HEK293T (cell line): ENCODE data around the gene RAP1GAP.

Source experiments
- CTCF ChIA-PET: fragments of 350-600 bp; formaldehyde crosslinking; extraction: SDS; loops from one replicate; lab custom pipeline; 2021; ENCODE audit warnings: antibody characterized with exemption, inconsistent platforms; lab: Yijun Ruan, JAX
- POLR2A ChIA-PET: fragments of 350-600 bp; formaldehyde crosslinking; extraction: SDS; loops from one replicate; lab custom pipeline; 2020; ENCODE audit warnings: antibody characterized with exemption, inconsistent platforms; lab: Yijun Ruan, JAX
- DNase-seq: peaks from one replicate; pipeline ENCODE4 v3.0.0; 2012; ENCODE audit warnings: mixed read lengths; ENCODE audit errors: extremely low spot score
- ARNT ChIP-seq: fragments of 450-650 bp; IDR thresholded peaks from 2 replicates; pipeline ENCODE4 v1.6.1; 2017; ENCODE audit warnings: mild to moderate bottlenecking
- BHLHE40 ChIP-seq: fragments of 450-650 bp; IDR thresholded peaks from 2 replicates; pipeline ENCODE4 v1.6.1; 2016; ENCODE audit warnings: mild to moderate bottlenecking, moderate library complexity, borderline replicate concordance
- CTBP1 ChIP-seq: fragments of 450-650 bp; IDR thresholded peaks from 2 replicates; pipeline ENCODE4 v1.6.1; 2016; ENCODE audit warnings: borderline replicate concordance
- ELF4 ChIP-seq: fragments of 450-650 bp; IDR thresholded peaks from 2 replicates; pipeline ENCODE4 v1.6.1; 2017; ENCODE audit warnings: antibody characterized with exemption
- FOXA1 ChIP-seq: fragments of 450-650 bp; IDR thresholded peaks from 2 replicates; pipeline ENCODE4 v1.6.1; 2016; ENCODE audit warnings: mild to moderate bottlenecking
- FOXK2 ChIP-seq: fragments of 450-650 bp; IDR thresholded peaks from 2 replicates; pipeline ENCODE4 v1.6.1; 2016; ENCODE audit warnings: mild to moderate bottlenecking
- FOXM1 ChIP-seq: fragments of 450-650 bp; IDR thresholded peaks from 2 replicates; pipeline ENCODE4 v1.6.1; 2017; ENCODE audit warnings: mild to moderate bottlenecking, borderline replicate concordance
- HDGF ChIP-seq: fragments of 450-650 bp; IDR thresholded peaks from 2 replicates; pipeline ENCODE4 v1.6.1; 2017; ENCODE audit warnings: antibody characterized with exemption, borderline replicate concordance
- L3MBTL2 ChIP-seq: fragments of 450-650 bp; conservative IDR thresholded peaks from 2 replicates; pipeline ENCODE4 v1.6.1; 2016; ENCODE audit warnings: mild to moderate bottlenecking
- LEF1 ChIP-seq: fragments of 450-650 bp; IDR thresholded peaks from 2 replicates; pipeline ENCODE4 v1.6.1; 2017; ENCODE audit warnings: mild to moderate bottlenecking, borderline replicate concordance
- NFRKB ChIP-seq: fragments of 450-650 bp; IDR thresholded peaks from 2 replicates; pipeline ENCODE4 v1.6.1; 2016; ENCODE audit warnings: mild to moderate bottlenecking, moderate library complexity
- PKNOX1 ChIP-seq: fragments of 450-650 bp; IDR thresholded peaks from 2 replicates; pipeline ENCODE4 v1.6.1; 2016
- SP1 ChIP-seq: fragments of 450-650 bp; IDR thresholded peaks from 2 replicates; pipeline ENCODE4 v1.6.1; 2017
- SUZ12 ChIP-seq: fragments of 450-650 bp; IDR thresholded peaks from 2 replicates; pipeline ENCODE4 v1.6.1; 2016; ENCODE audit warnings: mild to moderate bottlenecking
- TARDBP ChIP-seq: fragments of 450-650 bp; IDR thresholded peaks from 2 replicates; pipeline ENCODE4 v1.6.1; 2016
- ZNF384 ChIP-seq: fragments of 450-650 bp; IDR thresholded peaks from 2 replicates; pipeline ENCODE4 v1.6.1; 2016

The RAP1GAP gene

GRCh38 chr1:21659924-21660326 lies 9.2 kb downstream of the RAP1GAP start:
- no peak for DNase-seq
- CTCF ChIA-PET: no interaction called here
- TF ChIP-seq NFRKB (no peak), FOXM1 (no peak), ELF4 (no peak), SP1 (no peak), ZNF384 (no peak), LEF1 (no peak), FOXA1 (no peak), BHLHE40 (no peak), TARDBP (no peak), HDGF (no peak), CTBP1 (no peak), FOXK2 (no peak), L3MBTL2 (no peak), PKNOX1 (no peak), ARNT (no peak), SUZ12 (no peak)
- POLR2A ChIA-PET: interaction anchor here (1.5 kb wide), 1 partner anchor 874 kb away, joined by 3 read pairs; no protein-coding TSS in a partner anchor

- DNase-seq: peak; percentile 90
- CTCF ChIA-PET: interaction anchor here (0.7 to 1.7 kb wide), 5 partner anchors 10 to 300 kb away, joined by 3 to 6 read pairs (median 4); partner anchors contain the start of gene RAP1GAP
- POLR2A ChIA-PET: no interaction called here
- TF ChIP-seq ELF4 (no peak), CTBP1 (no peak), FOXM1 (no peak), PKNOX1 (no peak), ARNT (no peak), TARDBP (no peak), HDGF (no peak), SUZ12 (no peak), NFRKB (no peak), BHLHE40 (no peak), FOXK2 (no peak), LEF1 (no peak), FOXA1 (no peak), L3MBTL2 (no peak), ZNF384 (no peak)
These were observed 9.8 kb downstream of the RAP1GAP start for GRCh38 chr1:21659099-21659923.

GRCh38 chr1:21657456-21658190 lies 11.5 kb downstream of the RAP1GAP start:
- TF ChIP-seq FOXM1 (no peak), SP1 (no peak), TARDBP (no peak), FOXK2 (no peak), CTBP1 (no peak), NFRKB (no peak)
- ChIA-PET POLR2A (no interaction called here), CTCF (interaction anchor here (1.7 kb wide), 1 partner anchor 18 kb away, joined by 6 read pairs; no protein-coding TSS in a partner anchor)
- DNase-seq: no peak

- ChIA-PET POLR2A (no interaction called here), CTCF (no interaction called here)
- DNase-seq: peak; percentile 44
- TF ChIP-seq ZNF384: no peak
- no peak for TF ChIP-seq SUZ12
- no peak for TF ChIP-seq ELF4
- no peak for TF ChIP-seq HDGF
- no peak for TF ChIP-seq FOXA1
- no peak for TF ChIP-seq CTBP1
- no peak for TF ChIP-seq ARNT
- TF ChIP-seq FOXK2: no peak
These were observed 13.4 kb downstream of the RAP1GAP start for GRCh38 chr1:21655748-21656147.

- no peak for DNase-seq
- TF ChIP-seq ARNT: no peak
- TF ChIP-seq SP1: no peak
- TF ChIP-seq PKNOX1: no peak
- TF ChIP-seq FOXA1: no peak
- no peak for TF ChIP-seq CTBP1
- no peak for TF ChIP-seq TARDBP
- TF ChIP-seq FOXK2: no peak
- no peak for TF ChIP-seq BHLHE40
- TF ChIP-seq SUZ12: no peak
- POLR2A ChIA-PET: no interaction called here
- CTCF ChIA-PET: no interaction called here
These were observed 13.9 kb downstream of the RAP1GAP start for GRCh38 chr1:21655259-21655658.
